ENCODE data around the gene MTMR11.

MTMR11 gene

GRCh38 chr1:149936992-149937705, 470 bp upstream of the MTMR11 start:
- no peak for DNase-seq (ENCODE audit: low read depth in 2 of 2)

GRCh38 chr1:149934356-149934755, 2.3 kb downstream of the MTMR11 start:
- DNase-seq (ENCODE audit: low read depth in 2 of 2) = no peak

DNA sequence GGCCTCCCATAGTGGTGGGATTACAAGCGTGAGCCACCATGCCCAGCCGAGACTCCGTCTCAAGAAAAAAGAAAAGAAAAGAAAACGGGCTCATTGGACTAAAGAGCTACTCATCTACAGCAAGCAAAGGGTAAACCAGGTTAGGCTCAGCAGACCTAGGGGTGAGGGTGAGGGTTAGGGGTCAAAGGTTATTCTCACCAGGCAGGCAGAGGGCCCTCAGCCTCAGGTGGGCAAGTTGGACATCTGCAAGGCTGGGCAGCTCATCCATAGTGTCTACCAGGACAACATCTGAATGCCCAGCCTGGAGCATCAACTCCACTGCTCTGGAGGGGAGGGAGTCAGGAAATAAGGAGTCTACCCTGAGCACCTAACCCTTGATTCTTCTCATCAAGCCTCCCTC, 3.5 kb downstream of the MTMR11 start:
- DNase-seq (ENCODE audit: low read depth in 2 of 2) = no peak

GRCh38 chr1:149932474-149932873, 4.2 kb downstream of the MTMR11 start:
- no peak for DNase-seq (ENCODE audit: low read depth in 2 of 2)

DNA sequence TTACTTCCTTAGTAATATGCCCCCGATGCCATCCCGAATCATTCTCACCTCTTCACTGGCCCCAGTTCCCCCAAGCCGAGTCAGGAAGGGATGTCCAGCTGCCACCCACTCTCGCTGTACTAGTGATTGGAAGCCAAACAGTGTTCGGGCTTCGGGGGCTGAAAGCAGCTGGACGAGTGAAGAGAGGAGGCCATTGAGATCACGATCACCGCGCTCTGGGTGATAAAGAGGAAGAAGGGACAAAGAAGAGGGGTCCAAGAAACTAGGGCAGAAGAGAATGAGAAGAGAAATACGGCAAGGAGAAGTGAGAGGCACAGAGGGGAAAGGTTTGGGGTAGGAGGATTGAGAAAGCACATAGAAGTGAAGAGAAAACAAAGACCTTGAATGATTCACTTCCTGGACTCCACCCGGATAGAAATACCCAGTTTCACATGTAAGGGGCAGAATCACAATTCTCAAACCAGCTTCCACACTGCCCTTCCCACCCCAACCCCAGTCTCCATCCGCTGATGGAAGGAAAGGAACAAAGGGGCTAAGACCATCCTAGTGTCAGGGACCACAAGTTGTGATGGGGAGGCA, 5.4 kb downstream of the MTMR11 start:
- DNase-seq (ENCODE audit: low read depth in 2 of 2) = no peak

DNA sequence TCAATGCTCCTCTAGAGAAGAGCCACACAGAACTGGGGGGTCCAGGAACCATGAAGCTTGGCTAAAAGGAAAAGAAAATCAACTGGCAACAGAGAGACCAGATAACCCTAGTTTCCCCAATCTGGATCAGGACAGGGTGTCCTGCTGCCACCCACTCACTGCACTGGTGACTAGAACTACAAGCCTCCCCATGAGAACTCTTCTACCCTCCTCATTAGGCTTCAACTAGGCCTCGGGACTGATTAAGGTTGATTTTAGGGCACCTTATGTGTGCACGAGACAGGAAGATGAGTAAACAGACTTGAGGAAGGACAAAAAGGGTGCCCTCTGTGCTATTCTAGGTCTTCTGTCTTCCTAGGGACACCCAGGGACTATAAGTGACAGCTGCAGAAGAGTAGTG, 6.8 kb downstream of the MTMR11 start:
- no peak for DNase-seq (ENCODE audit: low read depth in 2 of 2)

GRCh38 chr1:149928401-149928724, 8.3 kb downstream of the MTMR11 start:
- no peak for DNase-seq (ENCODE audit: low read depth in 2 of 2)

DNA sequence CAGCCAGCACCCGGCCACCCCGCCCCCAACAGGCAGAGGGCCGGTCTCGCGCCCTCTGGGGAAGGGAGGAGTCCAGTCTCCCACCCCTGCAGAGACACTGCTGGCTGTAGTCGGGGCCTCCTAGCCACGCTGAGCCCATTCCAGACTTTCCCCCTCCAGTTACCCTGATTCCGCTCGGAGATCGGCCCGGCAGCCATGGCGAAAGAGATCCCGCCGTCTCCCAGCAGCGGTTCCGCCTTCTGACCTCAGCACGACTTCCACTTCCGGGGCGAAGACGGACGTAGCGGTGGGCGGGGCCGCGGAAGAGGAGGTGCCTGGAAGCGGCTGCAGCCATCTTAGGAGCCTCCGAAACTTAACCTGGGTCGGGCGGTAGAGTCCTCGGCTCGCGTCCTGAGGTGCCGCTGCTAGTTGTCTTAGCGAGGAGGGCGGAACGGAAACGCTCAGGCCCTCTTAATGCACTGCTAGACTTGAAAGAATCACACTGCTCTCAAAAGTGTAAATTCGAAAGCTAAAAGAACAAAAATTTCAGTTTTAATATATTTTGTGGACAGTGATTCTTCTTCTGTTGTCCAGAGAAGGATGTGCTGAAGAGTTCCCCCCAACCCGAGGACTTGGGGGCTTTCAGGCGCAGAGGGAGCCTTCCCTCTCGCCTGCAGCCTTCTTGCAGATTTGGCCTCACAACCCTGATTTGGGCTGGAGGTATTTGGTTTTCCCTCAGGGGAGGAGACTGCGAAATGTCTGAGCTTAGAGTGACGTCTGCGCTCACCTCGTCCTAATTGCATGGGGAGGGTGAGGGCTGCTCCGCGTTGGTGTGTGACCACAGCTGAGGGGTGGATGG, 8.9 kb downstream of the MTMR11 start, which contains the start of gene SF3B4:
Gene SF3B4, minus strand, starts transcription at position 241 of the 838 bp plus-strand sequence. Its CDS starts 44 bp downstream, at position 197.
- peak; percentile 90 to 91 for DNase-seq (ENCODE audit: low read depth in 2 of 2)

DNA sequence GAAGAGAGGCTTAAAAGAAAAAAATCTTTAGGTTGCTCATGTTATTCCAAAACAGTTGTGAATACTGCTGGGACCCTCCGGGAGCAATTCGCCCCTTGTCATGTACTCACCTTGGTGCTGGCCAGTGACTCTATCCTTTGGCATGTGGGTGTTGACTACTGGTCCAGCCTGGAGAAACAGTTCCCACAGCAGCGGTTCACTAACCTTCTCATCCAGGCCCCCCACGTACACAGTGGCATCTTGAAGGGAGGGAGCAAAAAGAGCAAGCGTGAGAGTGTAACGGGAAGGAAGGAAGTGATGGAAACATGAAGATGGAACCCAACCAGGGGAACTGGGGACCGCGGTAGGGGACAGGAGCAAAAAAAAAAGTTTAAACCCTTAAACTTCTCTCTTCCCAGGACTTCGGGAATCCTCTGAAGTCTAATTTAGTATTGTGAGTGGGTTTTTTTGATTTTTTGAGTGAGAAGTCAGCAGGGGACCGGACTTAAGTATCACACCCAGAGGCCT, 9.6 kb downstream of the MTMR11 start:
- no peak for DNase-seq (ENCODE audit: low read depth in 2 of 2)

- no peak for DNase-seq (ENCODE audit: low read depth in 2 of 2)
Measured at GRCh38 chr1:149926296-149926695, 10.4 kb downstream of the MTMR11 start.

- no peak for DNase-seq (ENCODE audit: low read depth in 2 of 2)
Measured at GRCh38 chr1:149925751-149926150, 10.9 kb downstream of the MTMR11 start.

GRCh38 chr1:149925345-149925744, 11.3 kb downstream of the MTMR11 start:
- no peak for DNase-seq (ENCODE audit: low read depth in 2 of 2)

GRCh38 chr1:149923626-149924025, 13.1 kb downstream of the MTMR11 start:
- DNase-seq (ENCODE audit: low read depth in 2 of 2) = no peak

- peak in 1 of 2 experiments; percentile 41 for DNase-seq (ENCODE audit: low read depth in 2 of 2)
Measured at GRCh38 chr1:149917571-149918144, 19.0 kb downstream of the MTMR11 start, which contains the start of gene SV2A. Gene SV2A (minus strand): TSS chr1:149917844. CDS start chr1:149913840, 4,004 bp downstream.

DNA sequence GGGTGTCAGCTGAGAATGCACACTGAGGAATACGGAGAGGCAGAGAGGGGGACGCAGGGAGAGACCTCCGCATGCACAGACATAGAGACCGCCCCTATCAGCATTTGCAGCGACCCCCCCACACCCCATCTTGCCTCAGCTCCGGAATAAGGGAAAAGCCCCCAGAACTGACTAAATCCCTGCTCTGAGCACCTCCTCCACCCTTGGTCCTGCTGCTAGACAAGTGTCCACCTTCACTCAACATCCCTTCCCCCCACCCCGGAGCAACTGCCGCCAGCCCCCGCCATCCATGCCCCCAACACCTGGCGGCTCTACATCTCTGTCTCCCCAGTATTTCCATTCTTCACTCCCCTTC, 19.8 kb downstream of the MTMR11 start:
- DNase-seq (ENCODE audit: low read depth in 2 of 2) = no peak

DNA sequence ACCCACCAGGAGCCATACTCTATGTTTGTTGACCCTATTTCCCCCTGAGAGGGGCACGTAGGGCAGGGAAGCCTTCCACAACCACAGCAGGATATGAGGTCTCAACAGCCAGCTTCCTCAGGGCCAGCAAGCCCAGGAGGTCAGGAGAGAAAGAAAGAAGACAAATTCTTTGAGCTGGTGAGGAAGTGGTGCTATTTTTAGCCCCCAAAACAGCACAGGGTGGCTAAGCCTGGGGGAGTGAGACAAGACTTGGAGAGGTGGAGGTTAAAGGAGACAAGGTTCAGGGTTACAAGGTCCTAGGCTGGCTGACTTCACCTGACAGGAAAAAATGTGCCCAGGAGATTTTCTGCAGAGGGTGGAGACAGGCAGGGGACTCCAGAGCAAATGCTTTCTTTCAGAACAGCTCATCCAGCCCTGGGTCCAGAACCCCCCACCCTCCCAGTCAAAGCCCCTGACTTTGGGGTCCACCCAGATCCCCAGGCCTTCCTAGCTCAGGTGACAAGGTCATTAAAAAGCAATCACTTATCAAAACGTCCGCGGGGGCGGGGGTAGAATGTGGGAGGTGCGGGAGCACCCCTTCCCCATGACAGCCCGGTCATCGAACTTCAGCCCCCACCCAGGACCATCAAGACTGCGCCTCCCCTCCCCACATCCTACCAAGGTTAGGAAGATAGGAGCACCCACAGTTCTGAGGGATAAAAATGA, 20.3 kb downstream of the MTMR11 start:
- DNase-seq (ENCODE audit: low read depth in 2 of 2) = no peak

- no peak for DNase-seq (ENCODE audit: low read depth in 2 of 2)
Measured at GRCh38 chr1:149915429-149916192, 21.1 kb downstream of the MTMR11 start.

GRCh38 chr1:149914545-149914944, 22.1 kb downstream of the MTMR11 start:
- no peak for DNase-seq (ENCODE audit: low read depth in 2 of 2)

DNA sequence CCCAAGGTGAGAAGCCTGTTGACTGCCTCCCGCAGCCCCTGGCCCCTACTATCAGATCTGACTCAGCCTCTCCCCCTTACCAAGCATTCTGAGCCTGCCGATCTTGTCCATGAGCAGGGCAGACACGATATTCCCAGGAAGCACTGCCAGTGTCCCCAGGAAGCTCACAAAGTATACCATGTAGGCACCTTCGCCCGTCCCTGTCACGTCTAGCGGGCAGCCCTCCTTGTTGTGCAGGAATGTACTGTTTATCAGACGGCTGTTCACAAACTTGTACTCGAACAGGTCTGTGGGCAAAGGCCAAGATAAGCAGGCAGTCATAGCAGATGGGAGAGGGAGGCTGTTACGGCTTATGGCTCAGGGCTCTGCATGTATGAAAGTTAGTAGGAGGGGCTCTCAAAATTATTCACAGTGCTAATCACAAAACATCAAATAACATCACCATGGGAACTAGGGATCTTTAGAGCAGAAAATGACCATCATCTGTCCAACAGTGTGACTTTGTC, 30.1 kb downstream of the MTMR11 start:
- no peak for DNase-seq (ENCODE audit: low read depth in 2 of 2)

GRCh38 chr1:149903836-149904491, 32.7 kb downstream of the MTMR11 start:
- no peak for DNase-seq (ENCODE audit: low read depth in 2 of 2)

Measured in stimulated activated CD4-positive, alpha-beta T cell treated with anti-CD3 and anti-CD28 coated beads, Interleukin-12 subunit alpha, Interleukin-12 subunit beta, amount 100 ng/mL, for 24 hours (primary cell).